ENCODE measurements around the gene FGF14. TPM values are rescaled to one million over a fixed set of nuclear protein-coding genes. Genes with fewer than 3 reads are reported as not detected.

Gene FGF14
- total and polyA plus RNA-seq, 2 donors (not counting 3 experiments of a cell fraction or from before 2014, with no cell fraction given), result not detected

DNA sequence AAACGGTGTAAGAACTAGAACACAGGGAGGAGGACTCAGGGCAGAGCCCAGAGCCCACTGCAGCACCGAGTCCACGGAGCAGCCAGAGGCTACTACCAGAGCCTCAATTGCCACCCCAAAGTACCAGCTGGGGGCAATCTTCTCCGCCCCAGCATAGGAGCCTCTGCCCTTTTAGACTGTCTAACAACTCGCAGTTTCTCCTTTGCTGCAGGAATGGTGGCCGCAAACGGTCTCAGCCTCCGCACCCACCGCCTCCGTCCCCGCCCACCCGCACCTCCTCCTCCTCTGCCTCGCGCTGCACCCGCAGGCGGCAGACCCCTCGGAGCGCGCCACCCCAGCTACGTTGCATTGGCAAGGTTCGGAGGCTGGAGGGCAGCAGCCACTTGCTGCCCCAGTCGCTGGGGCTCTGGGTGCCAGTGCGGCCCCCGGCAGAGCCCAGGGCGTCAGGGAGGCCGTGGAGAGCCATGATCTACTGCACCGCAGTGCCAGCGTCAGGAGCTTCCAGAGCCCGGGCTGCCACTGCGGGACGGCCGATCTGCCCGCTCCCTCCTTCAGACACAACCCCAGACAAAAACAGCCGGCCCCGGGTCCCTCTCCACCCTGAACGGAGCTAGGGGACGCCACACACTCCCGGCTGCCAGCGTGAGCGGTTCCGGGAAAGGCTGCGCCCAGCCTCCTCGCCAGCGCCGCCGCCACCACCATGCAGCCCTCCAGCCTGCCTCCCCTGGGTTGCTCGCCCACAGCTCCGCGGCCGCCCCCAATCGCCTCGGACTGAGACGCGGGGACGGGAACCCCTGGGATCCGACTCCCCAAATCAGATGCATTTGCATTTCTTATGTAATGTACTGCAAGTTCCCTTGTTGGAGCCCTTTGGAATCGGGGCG is 1.8 kb downstream of the FGF14 start:
- CTCF ChIA-PET, result interaction anchor here (2.2 kb wide), 1 partner anchor 156 kb away, joined by 6 read pairs; no protein-coding TSS in a partner anchor
- peaks cover 38 to 59% of the 10 kb centered on the region in 2 experiments for H3K27me3 ChIP-seq (ENCODE audit: control insufficient read depth in 2 of 2, insufficient read depth in 2 of 2, low read length in 2 of 2)
- POLR2A ChIA-PET, result no interaction called here
- H3K4me3 ChIP-seq (replicated peaks in 1 of 3; ENCODE audit: insufficient read depth in 1 of 3, low read depth in 1 of 3, low read length in 3 of 3), result no peak overlapping the region
- H3K4me2 ChIP-seq (ENCODE audit: insufficient read depth, low read length), result no peak overlapping the region
- H3K79me2 ChIP-seq (ENCODE audit: control insufficient read depth, insufficient read depth, low read length), result no peaks in the 10 kb centered on the region
- no peak overlapping the region for H2AFZ ChIP-seq (ENCODE audit: low read depth, low read length)
- no peak overlapping the region for H3K9ac ChIP-seq (replicated peaks; ENCODE audit: extremely low read depth, insufficient read depth, low read length)
- H3K9me1 ChIP-seq (replicated peaks; ENCODE audit: control insufficient read depth, extremely low read depth, insufficient read depth, low read length), result no peaks in the 10 kb centered on the region
- H4K20me1 ChIP-seq (replicated peaks; ENCODE audit: control insufficient read depth, extremely low read depth, insufficient read depth, low read length), result no peaks in the 10 kb centered on the region
- TF ChIP-seq, protein P1, sequence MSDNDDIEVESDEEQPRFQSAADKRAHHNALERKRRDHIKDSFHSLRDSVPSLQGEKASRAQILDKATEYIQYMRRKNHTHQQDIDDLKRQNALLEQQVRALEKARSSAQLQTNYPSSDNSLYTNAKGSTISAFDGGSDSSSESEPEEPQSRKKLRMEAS (IDR thresholded peaks at IDR 0.05; ENCODE audit: insufficient read depth, insufficient read length), result no peak
- TF ChIP-seq EZH2 (IDR thresholded peaks at IDR 0.05; ENCODE audit: borderline replicate concordance, low read depth, low read length, severe bottlenecking), result peak; percentile 77
- TF ChIP-seq, protein P2, sequence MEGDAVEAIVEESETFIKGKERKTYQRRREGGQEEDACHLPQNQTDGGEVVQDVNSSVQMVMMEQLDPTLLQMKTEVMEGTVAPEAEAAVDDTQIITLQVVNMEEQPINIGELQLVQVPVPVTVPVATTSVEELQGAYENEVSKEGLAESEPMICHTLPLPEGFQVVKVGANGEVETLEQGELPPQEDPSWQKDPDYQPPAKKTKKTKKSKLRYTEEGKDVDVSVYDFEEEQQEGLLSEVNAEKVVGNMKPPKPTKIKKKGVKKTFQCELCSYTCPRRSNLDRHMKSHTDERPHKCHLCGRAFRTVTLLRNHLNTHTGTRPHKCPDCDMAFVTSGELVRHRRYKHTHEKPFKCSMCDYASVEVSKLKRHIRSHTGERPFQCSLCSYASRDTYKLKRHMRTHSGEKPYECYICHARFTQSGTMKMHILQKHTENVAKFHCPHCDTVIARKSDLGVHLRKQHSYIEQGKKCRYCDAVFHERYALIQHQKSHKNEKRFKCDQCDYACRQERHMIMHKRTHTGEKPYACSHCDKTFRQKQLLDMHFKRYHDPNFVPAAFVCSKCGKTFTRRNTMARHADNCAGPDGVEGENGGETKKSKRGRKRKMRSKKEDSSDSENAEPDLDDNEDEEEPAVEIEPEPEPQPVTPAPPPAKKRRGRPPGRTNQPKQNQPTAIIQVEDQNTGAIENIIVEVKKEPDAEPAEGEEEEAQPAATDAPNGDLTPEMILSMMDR (IDR thresholded peaks at IDR 0.05; ENCODE audit: extremely low read depth in 1 of 2, insufficient read depth in 1 of 2, low read depth in 1 of 2, low read length in 2 of 2), result no peak
- H3K9me3 ChIP-seq (replicated peaks; ENCODE audit: control insufficient read depth, insufficient read depth, low read length), result no peaks in the 10 kb centered on the region
- BruUV-seq (replicated peaks), result no TSS peak
- peaks cover 3% of the 10 kb centered on the region for H3K4me1 ChIP-seq (ENCODE audit: control insufficient read depth, extremely low read depth, insufficient read depth, low read length)
- no peak overlapping the region for H3K27ac ChIP-seq (ENCODE audit: insufficient read depth, low read depth, low read length)
- dilution Hi-C loops (cut with MboI; ENCODE audit: extremely low pct_ligation_motif_present, low sequenced_read_pairs) (no loop called here), intact Hi-C loops (cut with micrococcal nuclease) (no loop called here)
- no peaks in the 10 kb centered on the region for H3K36me3 ChIP-seq (ENCODE audit: control insufficient read depth in 2 of 2, extremely low read depth in 1 of 2, insufficient read depth in 2 of 2, low read length in 2 of 2)
- DNase-seq (ENCODE audit: low read depth, low spot score), result no peak
- FAIRE-seq, result no peak
